ENCODE data around the gene RNF7. TPM values are rescaled to one million over a fixed set of nuclear protein-coding genes. Genes with fewer than 3 reads are reported as not detected.
"Not testable (repeated sequence)": the region's sequence is repeated elsewhere in the genome, so short reads cannot be mapped to it uniquely, and the experiment has no call there.

The RNF7 gene
- total RNA-seq (10 to 100 TPM; 88.1 to 94.6 TPM), polyA plus RNA-seq (ENCODE audit: insufficient read length in 6 of 6) (100 to 1,000 TPM in 3 of 6 donors, 10 to 100 TPM in 3; 92.0 to 107 (median 98.4) TPM)
- long read RNA-seq, donor 1, transcript RNF7-202 (3 exons, 805 nt), result minor isoform, 32 of 179 reads
- long read RNA-seq, donor 1, transcript RNF7-201 (3 exons, 2,763 nt), result major isoform, 136 of 179 reads
- long read RNA-seq, donor 1, partial matches to known transcripts, result 6 of 179 reads
- long read RNA-seq, donor 1, other reads (novel, unspliced or antisense), result 0 of 179 reads
- long read RNA-seq, donor 2, transcript RNF7-201 (3 exons, 2,763 nt), result major isoform, 126 of 151 reads
- long read RNA-seq, donor 2, transcript RNF7-202 (3 exons, 805 nt), result minor isoform, 5 of 151 reads
- long read RNA-seq, donor 2, partial matches to known transcripts, result 19 of 151 reads
- long read RNA-seq, donor 2, other reads (novel, unspliced or antisense), result 0 of 151 reads
- long read RNA-seq, donor 3, transcript RNF7-202 (3 exons, 805 nt), result minor isoform, 10 of 114 reads
- long read RNA-seq, donor 3, transcript RNF7-201 (3 exons, 2,763 nt), result major isoform, 92 of 114 reads
- long read RNA-seq, donor 3, partial matches to known transcripts, result 5 of 114 reads
- long read RNA-seq, donor 3, other reads (novel, unspliced or antisense), result 0 of 114 reads
- long read RNA-seq, donor 4, transcript RNF7-201 (3 exons, 2,763 nt), result major isoform, 98 of 112 reads
- long read RNA-seq, donor 4, transcript RNF7-202 (3 exons, 805 nt), result minor isoform, 5 of 112 reads
- long read RNA-seq, donor 4, partial matches to known transcripts, result 0 of 112 reads
- long read RNA-seq, donor 4, other reads (novel, unspliced or antisense), result 2 of 112 reads
- long read RNA-seq, donor 5, transcript RNF7-202 (3 exons, 805 nt), result minor isoform, 12 of 138 reads
- long read RNA-seq, donor 5, transcript RNF7-201 (3 exons, 2,763 nt), result major isoform, 118 of 138 reads
- long read RNA-seq, donor 5, partial matches to known transcripts, result 6 of 138 reads
- long read RNA-seq, donor 5, other reads (novel, unspliced or antisense), result 0 of 138 reads
- long read RNA-seq, donor 6, transcript RNF7-202 (3 exons, 805 nt), result minor isoform, 21 of 188 reads
- long read RNA-seq, donor 6, transcript RNF7-201 (3 exons, 2,763 nt), result major isoform, 147 of 188 reads
- long read RNA-seq, donor 6, partial matches to known transcripts, result 12 of 188 reads
- long read RNA-seq, donor 6, other reads (novel, unspliced or antisense), result 0 of 188 reads
- long read RNA-seq, donor 7, transcript RNF7-201 (3 exons, 2,763 nt), result major isoform, 57 of 69 reads
- long read RNA-seq, donor 7, transcript RNF7-202 (3 exons, 805 nt), result minor isoform, 8 of 69 reads
- long read RNA-seq, donor 7, partial matches to known transcripts, result 0 of 69 reads
- long read RNA-seq, donor 7, other reads (novel, unspliced or antisense), result 0 of 69 reads
- long read RNA-seq, donor 8, transcript RNF7-201 (3 exons, 2,763 nt), result major isoform, 77 of 91 reads
- long read RNA-seq, donor 8, transcript RNF7-202 (3 exons, 805 nt), result minor isoform, 11 of 91 reads
- long read RNA-seq, donor 8, partial matches to known transcripts, result 0 of 91 reads
- long read RNA-seq, donor 8, other reads (novel, unspliced or antisense), result 0 of 91 reads
- long read RNA-seq, donor 9, result 0 reads
- long read RNA-seq, donor 10, transcript RNF7-202 (3 exons, 805 nt), result minor isoform, 16 of 160 reads
- long read RNA-seq, donor 10, transcript RNF7-201 (3 exons, 2,763 nt), result major isoform, 129 of 160 reads
- long read RNA-seq, donor 10, transcript RNF7-203 (4 exons, 1,036 nt), result minor isoform, 7 of 160 reads
- long read RNA-seq, donor 10, transcript RNF7-205 (2 exons, 782 nt), result minor isoform, 5 of 160 reads
- long read RNA-seq, donor 10, partial matches to known transcripts, result 0 of 160 reads
- long read RNA-seq, donor 10, other reads (novel, unspliced or antisense), result 3 of 160 reads
- long read RNA-seq, donor 11, transcript RNF7-201 (3 exons, 2,763 nt), result major isoform, 138 of 160 reads
- long read RNA-seq, donor 11, transcript RNF7-202 (3 exons, 805 nt), result minor isoform, 6 of 160 reads
- long read RNA-seq, donor 11, partial matches to known transcripts, result 13 of 160 reads
- long read RNA-seq, donor 11, other reads (novel, unspliced or antisense), result 0 of 160 reads
- long read RNA-seq, donor 12, transcript RNF7-202 (3 exons, 805 nt), result minor isoform, 9 of 115 reads
- long read RNA-seq, donor 12, transcript RNF7-201 (3 exons, 2,763 nt), result major isoform, 96 of 115 reads
- long read RNA-seq, donor 12, partial matches to known transcripts, result 7 of 115 reads
- long read RNA-seq, donor 12, other reads (novel, unspliced or antisense), result 0 of 115 reads

DNA sequence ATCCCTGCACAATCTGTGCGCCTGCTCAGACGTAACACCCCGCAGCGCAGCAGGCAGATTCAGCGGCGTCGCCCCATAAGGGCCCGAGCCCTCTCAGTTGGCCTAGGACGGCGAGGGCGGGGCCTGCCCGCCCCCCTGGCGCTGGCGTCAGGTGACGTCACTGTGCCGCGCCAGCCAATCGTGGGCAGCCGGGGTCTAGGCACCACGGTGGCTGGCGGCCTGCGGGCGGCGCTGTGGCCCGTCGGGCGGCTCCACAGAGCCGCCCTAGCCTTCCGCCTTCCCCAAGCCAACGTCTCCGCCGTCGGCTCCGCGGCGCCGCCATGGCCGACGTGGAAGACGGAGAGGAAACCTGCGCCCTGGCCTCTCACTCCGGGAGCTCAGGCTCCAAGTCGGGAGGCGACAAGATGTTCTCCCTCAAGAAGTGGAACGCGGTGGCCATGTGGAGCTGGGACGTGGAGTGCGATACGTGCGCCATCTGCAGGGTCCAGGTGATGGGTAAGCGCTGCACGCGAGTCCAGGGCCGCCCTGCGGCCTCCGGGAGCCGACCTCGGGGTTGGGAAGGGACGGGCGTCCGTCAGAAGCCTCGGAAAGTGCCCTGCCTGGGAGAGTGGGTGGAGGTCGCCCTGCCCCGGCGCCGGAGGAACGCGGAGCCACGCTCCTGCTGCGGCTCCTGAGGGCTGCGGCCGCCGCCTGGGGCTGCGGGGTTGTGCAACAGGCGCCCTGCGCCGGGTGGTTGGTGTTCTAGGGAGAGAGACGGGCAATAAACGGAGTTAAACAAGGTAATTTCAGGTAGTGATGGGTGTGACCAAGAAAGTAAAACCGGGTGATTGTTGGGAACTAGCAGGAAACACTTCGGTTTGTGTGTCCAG is at the start of gene RNF7:
Gene RNF7 (plus strand): TSS at position 277 of the 869 bp plus-strand sequence. CDS start 44 bp downstream, at position 321.
- peak; percentile 94 to 98 (median 96) for DNase-seq
- Histone ChIP-seq H3K36me3 (peaks cover 0 to 7% of the 10 kb centered on the region in 2 donors), H3K9me3 (no peaks in the 10 kb centered on the region), H3K27ac (peak within 1 kb of the TSS; percentile 91 to 94), H3K4me3 (peak within 1 kb of the TSS; percentile 61 to 69), H3K27me3 (no peaks in the 10 kb centered on the region), H3K4me1 (peaks cover 15 to 47% of the 10 kb centered on the region in 2 donors)
- TF ChIP-seq, protein P1, sequence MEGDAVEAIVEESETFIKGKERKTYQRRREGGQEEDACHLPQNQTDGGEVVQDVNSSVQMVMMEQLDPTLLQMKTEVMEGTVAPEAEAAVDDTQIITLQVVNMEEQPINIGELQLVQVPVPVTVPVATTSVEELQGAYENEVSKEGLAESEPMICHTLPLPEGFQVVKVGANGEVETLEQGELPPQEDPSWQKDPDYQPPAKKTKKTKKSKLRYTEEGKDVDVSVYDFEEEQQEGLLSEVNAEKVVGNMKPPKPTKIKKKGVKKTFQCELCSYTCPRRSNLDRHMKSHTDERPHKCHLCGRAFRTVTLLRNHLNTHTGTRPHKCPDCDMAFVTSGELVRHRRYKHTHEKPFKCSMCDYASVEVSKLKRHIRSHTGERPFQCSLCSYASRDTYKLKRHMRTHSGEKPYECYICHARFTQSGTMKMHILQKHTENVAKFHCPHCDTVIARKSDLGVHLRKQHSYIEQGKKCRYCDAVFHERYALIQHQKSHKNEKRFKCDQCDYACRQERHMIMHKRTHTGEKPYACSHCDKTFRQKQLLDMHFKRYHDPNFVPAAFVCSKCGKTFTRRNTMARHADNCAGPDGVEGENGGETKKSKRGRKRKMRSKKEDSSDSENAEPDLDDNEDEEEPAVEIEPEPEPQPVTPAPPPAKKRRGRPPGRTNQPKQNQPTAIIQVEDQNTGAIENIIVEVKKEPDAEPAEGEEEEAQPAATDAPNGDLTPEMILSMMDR (IDR thresholded peaks at IDR 0.05), result peak; percentile 84 to 96
- intact Hi-C loops (cut with DNase I), result loop anchor here in 1 of 2 donors (10.0 kb wide), 1 partner anchor 137 kb away; the partner anchor contains the start of gene ATP1B3
- peak; percentile 97 for ATAC-seq

DNA sequence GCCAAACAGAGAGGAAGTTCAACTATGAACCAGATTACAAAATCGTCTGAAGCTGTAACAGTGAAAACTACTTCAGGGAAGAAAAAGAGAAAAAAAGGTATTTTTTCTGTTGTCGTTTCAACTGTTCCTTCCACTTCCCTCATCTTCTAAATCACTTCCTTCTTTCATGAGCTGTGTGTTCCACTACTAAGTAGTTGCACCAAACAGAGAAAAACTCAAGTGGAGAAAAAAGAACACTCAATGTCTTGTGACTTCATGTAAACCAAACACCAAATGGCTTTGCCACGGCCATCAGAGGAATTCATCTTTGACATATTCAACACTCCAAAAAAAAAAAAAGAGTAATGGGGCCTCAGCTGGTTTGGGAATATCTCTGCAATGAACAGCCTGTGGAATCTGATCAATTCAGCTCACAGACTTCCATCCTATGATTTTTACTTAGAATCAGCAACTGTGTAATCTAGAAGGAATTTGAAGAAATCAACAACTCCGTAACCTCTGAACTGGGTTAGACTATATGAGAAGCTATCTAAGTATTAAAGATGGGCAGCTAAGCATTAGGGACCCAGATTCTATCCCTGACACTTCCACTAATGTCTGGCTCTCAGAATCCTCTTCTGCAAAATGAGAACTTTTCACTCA is 47.5 kb upstream of the RNF7 start:
- H3K36me3 ChIP-seq, result no peaks in the 10 kb centered on the region
- peak; percentile 73 for ATAC-seq
- H3K27ac ChIP-seq, result peak overlapping the region; percentile 26 to 89
- intact Hi-C loops (cut with DNase I), result no loop called here
- peaks cover 9 to 46% of the 10 kb centered on the region in 2 donors for H3K4me1 ChIP-seq
- no peaks in the 10 kb centered on the region for H3K27me3 ChIP-seq
- H3K4me3 ChIP-seq, result no peak overlapping the region
- TF ChIP-seq, protein P1 (IDR thresholded peaks at IDR 0.05), result no peak
- peaks cover 0 to 9% of the 10 kb centered on the region in 2 donors for H3K9me3 ChIP-seq
- DNase-seq, result no peak

DNA sequence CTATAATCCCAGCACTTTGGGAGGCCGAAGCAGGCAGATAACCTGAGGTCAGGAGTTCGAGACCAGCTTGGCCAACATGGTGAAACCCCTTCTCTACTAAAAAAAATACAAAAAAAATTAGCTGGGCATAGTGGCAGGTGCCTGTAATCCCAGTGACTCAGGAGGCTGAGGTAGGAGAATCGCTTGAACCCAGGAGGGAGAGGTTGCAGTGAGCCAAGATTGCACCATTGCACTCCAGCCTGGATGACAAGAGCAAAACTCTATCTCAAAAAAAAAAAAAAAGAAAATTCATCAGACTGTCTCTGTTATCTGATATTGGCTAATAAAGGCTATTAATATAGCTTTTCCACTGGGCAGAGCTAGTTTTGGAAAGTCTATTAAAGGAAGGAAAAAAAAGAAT is 46.6 kb upstream of the RNF7 start:
- intact Hi-C loops (cut with DNase I); DNase-seq; ATAC-seq; H3K4me3 ChIP-seq; H3K27me3 ChIP-seq; H3K9me3 ChIP-seq; H3K36me3 ChIP-seq: not testable (repeated sequence)
- H3K27ac ChIP-seq, result peak overlapping the region in 1 of 2 donors; percentile 89
- H3K4me1 ChIP-seq, result peaks cover 4 to 36% of the 10 kb centered on the region in 2 donors

GRCh38 chr3:141692973-141693372 is 45.1 kb upstream of the RNF7 start:
- H3K27ac ChIP-seq; intact Hi-C loops (cut with DNase I); H3K27me3 ChIP-seq; H3K36me3 ChIP-seq; ATAC-seq; H3K4me3 ChIP-seq; H3K9me3 ChIP-seq; DNase-seq: not testable (repeated sequence)
- H3K4me1 ChIP-seq, result peaks cover 0 to 26% of the 10 kb centered on the region in 2 donors
